Measurements from ENCODE around the gene GPC3.

GRCh38 chrX:133774807-133775206, 210.6 kb downstream of the GPC3 start:
- TF ChIP-seq CTCF (IDR thresholded peaks at IDR 0.05) (no peak), ATF6 (CRISPR knock-in tag; IDR thresholded peaks at IDR 0.05) (no peak), TCF7 (CRISPR knock-in tag; IDR thresholded peaks at IDR 0.05; ENCODE audit: low read depth) (no peak), NFATC4 (CRISPR knock-in tag; IDR thresholded peaks at IDR 0.05) (no peak), NFE2L1 (CRISPR knock-in tag; IDR thresholded peaks at IDR 0.05) (no peak), MLX (CRISPR knock-in tag; IDR thresholded peaks at IDR 0.05) (no peak), E2F4 (CRISPR knock-in tag; IDR thresholded peaks at IDR 0.05; ENCODE audit: borderline replicate concordance, low read depth) (no peak), NFYB (CRISPR knock-in tag; conservative IDR thresholded peaks at IDR 0.05; ENCODE audit: low read depth) (no peak), FOXJ3 (CRISPR knock-in tag; IDR thresholded peaks at IDR 0.05; ENCODE audit: borderline replicate concordance) (no peak), ATF3 (CRISPR knock-in tag; conservative IDR thresholded peaks at IDR 0.05) (no peak), AFF4 (CRISPR knock-in tag; IDR thresholded peaks at IDR 0.05; ENCODE audit: borderline replicate concordance) (no peak), ZNF423 (CRISPR knock-in tag; IDR thresholded peaks at IDR 0.05) (no peak)
